Ishikawa (cell line): ENCODE data around the gene RPTOR.

Source experiments
- CEBPB ChIP-seq: IDR thresholded peaks from 2 replicates; pipeline ENCODE4 v1.6.1; 2012
- CREB1 ChIP-seq: IDR thresholded peaks from 2 replicates; pipeline ENCODE4 v1.6.1; 2012; ENCODE audit warnings: low read depth
- EGR1 ChIP-seq: IDR thresholded peaks from 2 replicates; pipeline ENCODE4 v1.6.1; 2012
- EP300 ChIP-seq: IDR thresholded peaks from 2 replicates; pipeline ENCODE4 v1.6.1; 2012; ENCODE audit warnings: borderline replicate concordance
- FOXM1 ChIP-seq: IDR thresholded peaks from 2 replicates; pipeline ENCODE4 v1.6.1; 2012; ENCODE audit warnings: low read depth, borderline replicate concordance
- NFIC ChIP-seq: IDR thresholded peaks from 2 replicates; pipeline ENCODE4 v1.6.1; 2012
- TAF1 ChIP-seq: IDR thresholded peaks from 2 replicates; pipeline ENCODE4 v1.6.1; 2012; ENCODE audit warnings: low read depth, mild to moderate bottlenecking
- TCF12 ChIP-seq: IDR thresholded peaks from 2 replicates; pipeline ENCODE4 v1.6.1; 2012; ENCODE audit warnings: low read depth
- TEAD4 ChIP-seq: IDR thresholded peaks from 2 replicates; pipeline ENCODE4 v1.6.1; 2012
- YY1 ChIP-seq: IDR thresholded peaks from 2 replicates; pipeline ENCODE4 v1.6.1; 2012; ENCODE audit warnings: low read depth
- TF ChIP-seq, protein P1 (sequence below): IDR thresholded peaks from 2 replicates; pipeline ENCODE4 v1.6.1; 2012

DNA sequence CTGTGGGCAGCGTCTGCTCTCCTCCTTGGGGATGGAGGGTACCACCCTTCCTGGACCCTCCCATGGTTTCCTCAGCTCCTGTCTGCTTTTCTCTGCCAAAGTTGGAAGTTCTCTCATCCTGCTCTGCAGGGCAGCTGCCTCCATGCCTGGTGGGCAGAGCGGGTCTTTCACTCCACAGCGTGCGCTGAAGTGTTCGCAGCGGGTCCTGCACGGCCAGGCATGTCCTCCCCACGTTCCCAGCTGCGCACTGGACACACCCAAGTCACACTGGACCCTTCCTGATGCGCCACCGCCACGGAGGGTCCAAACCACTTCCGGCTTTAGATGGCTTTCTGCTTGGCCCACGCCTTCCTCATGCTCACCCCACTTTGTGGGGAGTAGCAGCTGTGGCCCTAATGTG lies 34.5 kb upstream of the RPTOR start:
- TF ChIP-seq NFIC (no peak), YY1 (no peak), EGR1 (no peak), CEBPB (no peak), TEAD4 (no peak), TAF1 (no peak), EP300 (no peak), TCF12 (no peak), FOXM1 (no peak), CREB1 (no peak)
- TF ChIP-seq, protein P1, sequence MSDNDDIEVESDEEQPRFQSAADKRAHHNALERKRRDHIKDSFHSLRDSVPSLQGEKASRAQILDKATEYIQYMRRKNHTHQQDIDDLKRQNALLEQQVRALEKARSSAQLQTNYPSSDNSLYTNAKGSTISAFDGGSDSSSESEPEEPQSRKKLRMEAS = no peak
